Osteoblast (primary cell): Measurements from ENCODE around the gene SEC14L3. TPM values are rescaled to one million over a fixed set of nuclear protein-coding genes. Genes with fewer than 3 reads are reported as not detected.
"Not testable (repeated sequence)": the region's sequence is repeated elsewhere in the genome, so short reads cannot be mapped to it uniquely, and the experiment has no call there.

Experiments used
- DNase-seq: peaks from one replicate; pipeline ENCODE4 v3.0.0; 2011; ENCODE audit warnings: low spot score, mixed read lengths; ENCODE audit not compliant: insufficient read length; ENCODE audit errors: missing footprints
- H2AFZ ChIP-seq: 2 replicates; pipeline ENCODE4 v1.6.0; 2011; ENCODE audit warnings: mild to moderate bottlenecking, low read length
- H3K27ac ChIP-seq: 2 replicates; pipeline ENCODE4 v1.5.1; 2011; ENCODE audit warnings: mild to moderate bottlenecking, low read depth, low read length, moderate library complexity
- H3K27me3 ChIP-seq: 2 replicates; pipeline ENCODE4 v1.6.0; 2012; ENCODE audit warnings: mild to moderate bottlenecking, control low read depth, inconsistent platforms, low read length, moderate library complexity; ENCODE audit not compliant: insufficient read depth
- H3K36me3 ChIP-seq: 2 replicates; pipeline ENCODE4 v1.5.1; 2011; ENCODE audit warnings: mild to moderate bottlenecking, low read length, control low read depth, moderate library complexity; ENCODE audit not compliant: insufficient read depth
- H3K4me1 ChIP-seq: 2 replicates; pipeline ENCODE4 v1.5.1; 2011; ENCODE audit warnings: mild to moderate bottlenecking, low read length, control low read depth, moderate library complexity; ENCODE audit not compliant: insufficient read depth
- H3K4me2 ChIP-seq: 2 replicates; pipeline ENCODE4 v1.6.0; 2011; ENCODE audit warnings: mild to moderate bottlenecking, low read length; ENCODE audit not compliant: insufficient read depth
- H3K4me3 ChIP-seq: fragments of 200-600 bp; sonication (generic); 3 replicates; pipeline ENCODE4 v1.5.1; 2012; ENCODE audit warnings: mild to moderate bottlenecking, low read length, inconsistent platforms; ENCODE audit not compliant: insufficient read depth
- H3K79me2 ChIP-seq: 2 replicates; pipeline ENCODE4 v1.6.0; 2012; ENCODE audit warnings: mild to moderate bottlenecking, low read length, control low read depth, inconsistent platforms; ENCODE audit not compliant: insufficient read depth
- H3K9me3 ChIP-seq: 2 replicates; pipeline ENCODE4 v1.5.1; 2011; ENCODE audit warnings: low read depth, low read length, control low read depth
- H4K20me1 ChIP-seq: 2 replicates; pipeline ENCODE4 v1.6.0; 2012; ENCODE audit warnings: mild to moderate bottlenecking, low read length, control low read depth; ENCODE audit not compliant: insufficient read depth
- total RNA-seq: library from RNA; depleted of rRNA; stranded (reverse); fragments of >200 nt; gene quantifications from 2 replicates; pipeline ENCODE4 v1.2.3, GENCODE V29; 2012
- TF ChIP-seq, protein P1 (sequence below): IDR thresholded peaks from 2 replicates; pipeline ENCODE4 v1.5.1; 2011; ENCODE audit warnings: mild to moderate bottlenecking, low read depth, low read length, moderate library complexity; ENCODE audit errors: extremely low read depth

The SEC14L3 gene
- total RNA-seq, 1 donor: not detected

DNA sequence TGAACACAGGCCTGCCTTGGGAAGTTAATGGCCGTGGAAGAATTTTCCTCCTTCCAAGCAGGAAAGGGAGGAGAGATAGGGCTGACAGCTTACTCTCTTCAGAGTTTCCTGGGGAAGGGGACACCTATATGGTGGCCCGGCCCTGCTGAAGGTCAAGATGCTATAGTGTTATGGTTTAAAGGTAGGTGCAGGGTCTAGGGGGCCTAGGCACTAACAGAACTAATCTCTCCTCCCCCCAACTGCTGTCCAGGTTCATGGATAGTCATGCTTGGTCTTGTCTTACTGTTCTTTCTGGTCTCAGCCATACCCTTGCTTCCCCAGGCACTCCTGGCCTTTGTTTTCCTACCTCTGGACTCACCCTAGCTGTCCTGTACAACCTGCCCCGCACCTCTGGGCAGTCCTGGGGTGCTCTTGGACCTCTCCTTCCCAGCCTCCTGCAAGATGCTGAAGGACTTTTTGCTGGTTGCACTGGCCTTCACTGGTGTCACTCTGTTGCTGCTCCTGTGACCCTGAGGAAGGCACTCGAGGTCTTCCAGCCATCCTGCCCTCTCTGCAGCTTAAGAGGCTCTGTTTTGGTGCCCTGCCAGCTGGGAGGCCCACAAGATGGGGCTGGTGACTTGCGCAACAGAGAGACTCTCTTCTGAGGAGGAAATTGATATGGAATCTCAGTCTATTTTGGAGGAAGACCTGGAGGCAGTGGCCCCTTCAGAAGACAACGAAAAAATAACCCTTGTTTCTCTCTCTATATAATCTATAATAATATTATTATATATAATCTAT, 17.9 kb downstream of the SEC14L3 start:
- no peak overlapping the region for H2AFZ ChIP-seq
- no peaks in the 10 kb centered on the region for H3K36me3 ChIP-seq
- H3K4me1 ChIP-seq: no peaks in the 10 kb centered on the region
- H3K79me2 ChIP-seq: no peaks in the 10 kb centered on the region
- peaks cover 2% of the 10 kb centered on the region for H3K27me3 ChIP-seq
- no peaks in the 10 kb centered on the region for H4K20me1 ChIP-seq
- no peak for DNase-seq
- H3K4me2 ChIP-seq: no peak overlapping the region
- no peak overlapping the region for H3K4me3 ChIP-seq
- TF ChIP-seq, protein P1, sequence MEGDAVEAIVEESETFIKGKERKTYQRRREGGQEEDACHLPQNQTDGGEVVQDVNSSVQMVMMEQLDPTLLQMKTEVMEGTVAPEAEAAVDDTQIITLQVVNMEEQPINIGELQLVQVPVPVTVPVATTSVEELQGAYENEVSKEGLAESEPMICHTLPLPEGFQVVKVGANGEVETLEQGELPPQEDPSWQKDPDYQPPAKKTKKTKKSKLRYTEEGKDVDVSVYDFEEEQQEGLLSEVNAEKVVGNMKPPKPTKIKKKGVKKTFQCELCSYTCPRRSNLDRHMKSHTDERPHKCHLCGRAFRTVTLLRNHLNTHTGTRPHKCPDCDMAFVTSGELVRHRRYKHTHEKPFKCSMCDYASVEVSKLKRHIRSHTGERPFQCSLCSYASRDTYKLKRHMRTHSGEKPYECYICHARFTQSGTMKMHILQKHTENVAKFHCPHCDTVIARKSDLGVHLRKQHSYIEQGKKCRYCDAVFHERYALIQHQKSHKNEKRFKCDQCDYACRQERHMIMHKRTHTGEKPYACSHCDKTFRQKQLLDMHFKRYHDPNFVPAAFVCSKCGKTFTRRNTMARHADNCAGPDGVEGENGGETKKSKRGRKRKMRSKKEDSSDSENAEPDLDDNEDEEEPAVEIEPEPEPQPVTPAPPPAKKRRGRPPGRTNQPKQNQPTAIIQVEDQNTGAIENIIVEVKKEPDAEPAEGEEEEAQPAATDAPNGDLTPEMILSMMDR: no peak
- no peaks in the 10 kb centered on the region for H3K9me3 ChIP-seq
- no peak overlapping the region for H3K27ac ChIP-seq

DNA sequence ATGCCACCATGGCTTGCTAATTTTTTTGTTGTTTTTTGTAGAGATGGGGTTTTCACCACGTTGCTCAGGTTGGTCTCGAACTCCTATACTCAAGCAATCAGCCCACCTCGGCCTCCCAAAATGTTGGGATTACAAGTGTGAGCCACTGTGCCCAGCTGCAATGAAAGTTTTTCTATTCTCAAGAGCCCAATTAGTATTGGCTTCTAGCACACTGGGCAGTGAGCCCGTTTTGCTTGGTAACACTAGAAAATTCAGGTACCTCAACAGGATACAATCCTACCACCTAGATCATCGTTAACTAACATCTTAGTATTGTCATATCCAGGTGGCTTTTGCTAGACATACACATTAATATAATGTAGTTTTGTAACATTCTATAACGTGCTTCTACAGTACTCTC, 19.0 kb downstream of the SEC14L3 start:
- TF ChIP-seq, protein P1: no peak
- Histone ChIP-seq H3K4me2 (no peak overlapping the region), H3K4me3 (no peak overlapping the region), H2AFZ (no peak overlapping the region), H3K79me2 (no peaks in the 10 kb centered on the region), H3K4me1 (no peaks in the 10 kb centered on the region), H3K27me3 (peaks cover 2% of the 10 kb centered on the region), H3K9me3 (no peaks in the 10 kb centered on the region), H4K20me1 (no peaks in the 10 kb centered on the region), H3K36me3 (no peaks in the 10 kb centered on the region), H3K27ac (no peak overlapping the region)
- DNase-seq: no peak

DNA sequence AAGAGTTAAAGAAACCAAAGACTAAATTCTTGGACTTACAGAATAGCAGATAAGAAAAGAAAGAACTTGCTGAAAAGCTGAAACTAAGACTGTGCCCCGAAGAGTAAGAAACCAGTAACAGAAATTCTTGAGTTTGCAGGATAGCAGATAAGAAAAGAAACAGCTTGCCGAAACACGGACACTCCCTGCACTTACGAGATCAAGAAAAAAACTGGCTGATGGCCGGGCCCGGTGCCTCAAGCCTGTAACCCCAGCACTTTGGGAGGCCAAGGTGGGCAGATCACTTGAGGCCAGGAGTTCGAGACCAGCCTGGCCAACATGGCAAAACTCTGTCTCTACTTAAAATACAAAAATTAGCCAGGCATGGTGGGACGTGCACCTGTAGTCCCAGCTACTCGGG, 20.3 kb downstream of the SEC14L3 start:
- H3K79me2 ChIP-seq, H3K9me3 ChIP-seq, H3K4me2 ChIP-seq, H3K4me3 ChIP-seq, H3K4me1 ChIP-seq, H2AFZ ChIP-seq, H4K20me1 ChIP-seq, H3K27ac ChIP-seq, H3K36me3 ChIP-seq, H3K27me3 ChIP-seq, DNase-seq: not testable (repeated sequence)

DNA sequence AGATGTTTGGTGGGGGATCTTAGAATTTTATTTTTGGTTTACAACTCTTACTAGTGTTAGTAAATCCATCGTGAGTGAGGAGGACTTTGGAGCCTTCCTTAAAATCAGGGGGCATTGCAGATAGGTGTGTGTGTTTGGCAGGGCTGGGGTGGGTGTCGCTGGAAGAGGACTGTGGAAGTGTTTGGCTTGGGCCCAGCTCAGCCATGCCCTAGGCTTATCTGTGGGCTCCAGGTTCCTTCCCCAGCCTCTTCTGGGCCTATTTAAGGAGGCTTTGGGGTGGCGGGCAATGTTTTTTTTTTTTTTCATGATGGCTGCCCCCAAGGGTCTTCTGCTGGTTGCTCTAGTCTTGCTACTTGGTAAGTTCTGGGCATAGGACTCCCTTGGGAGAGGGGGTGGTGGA, 24.2 kb downstream of the SEC14L3 start:
- no peaks in the 10 kb centered on the region for H3K27me3 ChIP-seq
- H3K4me1 ChIP-seq: peaks cover 16% of the 10 kb centered on the region
- no peaks in the 10 kb centered on the region for H4K20me1 ChIP-seq
- no peak overlapping the region for H3K4me3 ChIP-seq
- DNase-seq: no peak
- TF ChIP-seq, protein P1: no peak
- H3K27ac ChIP-seq: no peak overlapping the region
- H3K79me2 ChIP-seq: no peaks in the 10 kb centered on the region
- H3K36me3 ChIP-seq: no peaks in the 10 kb centered on the region
- H3K4me2 ChIP-seq: no peak overlapping the region
- H3K9me3 ChIP-seq: no peaks in the 10 kb centered on the region
- H2AFZ ChIP-seq: no peak overlapping the region
